TTC549 (cell line): ENCODE measurements around the gene FOXL2NB.

Experiments
- FAIRE-seq: peaks from 2 replicates; lab custom pipeline; 2012; peaks lifted over from hg19 to GRCh38; lab: Jason Lieb, UNC

Gene FOXL2NB

GRCh38 chr3:138945709-138946662 is 1.0 kb upstream of the FOXL2NB start:
- FAIRE-seq = no peak

GRCh38 chr3:138947495-138948121 is 591 bp downstream of the FOXL2NB start:
- no peak for FAIRE-seq

GRCh38 chr3:138948371-138949001 is 1.5 kb downstream of the FOXL2NB start:
- no peak for FAIRE-seq

- no peak for FAIRE-seq
Observed at GRCh38 chr3:138949002-138949418, 2.0 kb downstream of the FOXL2NB start.

- FAIRE-seq = no peak
Observed at GRCh38 chr3:138949445-138950005, 2.5 kb downstream of the FOXL2NB start.

GRCh38 chr3:138950006-138950644 is 3.1 kb downstream of the FOXL2NB start:
- no peak for FAIRE-seq

GRCh38 chr3:138950701-138951100 is 3.7 kb downstream of the FOXL2NB start:
- no peak for FAIRE-seq

GRCh38 chr3:138960417-138960852 is 13.4 kb downstream of the FOXL2NB start:
- FAIRE-seq = no peak

GRCh38 chr3:138962854-138963560 is 16.0 kb downstream of the FOXL2NB start:
- no peak for FAIRE-seq

- FAIRE-seq = no peak
Observed at GRCh38 chr3:138964264-138964663, 17.2 kb downstream of the FOXL2NB start.

GRCh38 chr3:138964923-138965322 is 17.9 kb downstream of the FOXL2NB start:
- FAIRE-seq = no peak

- no peak for FAIRE-seq
Observed at GRCh38 chr3:138971766-138972320, 24.8 kb downstream of the FOXL2NB start.

- FAIRE-seq = no peak
Observed at GRCh38 chr3:138972941-138973340, 25.9 kb downstream of the FOXL2NB start.

- no peak for FAIRE-seq
Observed at GRCh38 chr3:138974462-138974861, 27.4 kb downstream of the FOXL2NB start.

GRCh38 chr3:138975351-138975750 is 28.3 kb downstream of the FOXL2NB start:
- no peak for FAIRE-seq

GRCh38 chr3:138976047-138976446 is 29.0 kb downstream of the FOXL2NB start:
- FAIRE-seq = no peak

GRCh38 chr3:138984816-138985215 is 37.8 kb downstream of the FOXL2NB start:
- no peak for FAIRE-seq

- no peak for FAIRE-seq
Observed at GRCh38 chr3:138985932-138986331, 38.9 kb downstream of the FOXL2NB start.

- FAIRE-seq = no peak
Observed at GRCh38 chr3:138987181-138987580, 40.2 kb downstream of the FOXL2NB start.

- no peak for FAIRE-seq
Observed at GRCh38 chr3:138995706-138996105, 48.7 kb downstream of the FOXL2NB start.
